Endothelial cell of hepatic sinusoid (primary cell): ENCODE results near the gene NOL12.
"Not testable (repeated sequence)": the region's sequence is repeated elsewhere in the genome, so short reads cannot be mapped to it uniquely, and the experiment has no call there.

Experiments used
- in situ Hi-C: cut with HindIII; loops from 2 replicates; pipeline ENCODE4 v1.10.0; 2017; ENCODE audit warnings: low sequenced_read_pairs

The NOL12 gene

GRCh38 chr22:37686002-37686982 is at the start of gene NOL12:
NOL12 (plus strand) TSS chr22:37686343; CDS start chr22:37686393, 50 bp downstream.
- in situ Hi-C loops, result no loop called here

GRCh38 chr22:37636949-37637273 is 49.2 kb upstream of the NOL12 start:
- in situ Hi-C loops, result no loop called here

DNA sequence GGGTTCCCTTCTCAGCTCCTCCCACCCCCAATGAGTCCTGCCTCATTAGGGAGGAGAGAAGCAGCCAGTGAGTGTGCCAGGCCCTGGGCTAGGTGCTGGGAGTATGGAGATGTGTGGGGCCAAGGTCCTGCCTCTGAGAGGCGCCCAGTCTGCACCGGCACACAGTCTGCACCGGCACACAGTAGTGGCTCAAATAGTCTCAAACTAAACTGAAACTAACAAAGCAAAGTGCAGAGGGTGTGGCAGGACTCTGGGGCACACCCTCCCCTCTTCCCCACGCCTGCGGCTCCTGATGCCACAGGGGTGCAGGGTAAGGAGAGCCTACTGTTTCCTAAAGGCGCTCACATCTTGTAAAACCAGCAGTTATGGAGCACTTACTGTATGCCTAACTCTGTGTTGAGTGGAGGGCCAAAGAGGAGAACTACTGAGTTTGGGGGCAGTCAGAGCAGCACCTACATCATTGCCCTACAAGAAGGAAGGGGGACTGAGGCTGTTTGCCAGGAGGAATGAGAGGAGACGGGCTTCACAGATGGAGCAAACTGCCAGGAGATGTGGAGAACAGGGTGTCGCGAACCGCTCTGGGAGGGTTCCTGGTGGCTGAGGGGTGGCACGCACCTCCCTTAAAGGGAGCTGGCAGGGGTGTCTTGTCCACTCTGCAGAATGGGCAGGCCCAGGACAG is 47.6 kb upstream of the NOL12 start:
- in situ Hi-C loops, result no loop called here

DNA sequence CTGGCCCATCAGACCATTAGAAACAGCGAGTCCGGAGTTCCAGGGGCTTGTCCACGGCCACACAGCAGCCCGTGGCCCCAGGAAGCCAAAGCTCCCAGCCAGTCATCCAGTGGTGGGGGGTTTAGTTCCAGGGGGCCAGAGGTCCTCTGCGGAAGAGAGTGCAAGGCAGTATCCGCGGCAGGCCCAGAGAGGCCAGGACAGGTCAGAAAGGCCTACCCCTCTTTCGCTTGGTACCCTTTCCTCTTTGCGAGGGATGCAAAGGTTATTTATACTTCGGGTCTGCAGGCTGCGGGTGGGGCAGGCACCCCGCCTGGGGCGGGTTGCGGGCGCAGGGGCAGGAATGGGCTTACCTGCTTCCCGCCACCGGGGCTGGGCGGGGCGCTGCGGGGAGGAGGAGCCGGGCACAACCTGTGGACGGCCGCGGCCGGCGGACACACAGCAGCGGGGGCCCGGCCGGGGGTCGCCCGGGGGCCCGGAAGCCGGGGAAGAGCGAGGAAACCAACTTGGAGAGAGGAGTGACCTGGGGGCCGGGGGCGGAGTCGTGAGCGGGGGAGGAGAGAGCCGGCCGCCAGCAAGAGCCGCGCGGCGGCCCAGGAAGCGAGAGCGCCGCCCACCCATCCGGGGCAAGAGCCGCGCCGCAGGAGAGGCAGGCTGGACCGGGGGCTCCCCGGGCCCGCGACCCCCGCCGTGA is 46.9 kb upstream of the NOL12 start, which contains the start of gene SH3BP1:
Gene SH3BP1 (plus strand): TSS at position 600 of the 691 bp plus-strand sequence. CDS start 119 bp downstream, outside the sequence.
- in situ Hi-C loops, result no loop called here

- in situ Hi-C loops, result no loop called here
Observed at GRCh38 chr22:37639771-37640590, 46.2 kb upstream of the NOL12 start.

- in situ Hi-C loops, result no loop called here
Observed at GRCh38 chr22:37640591-37641560, 45.3 kb upstream of the NOL12 start.

DNA sequence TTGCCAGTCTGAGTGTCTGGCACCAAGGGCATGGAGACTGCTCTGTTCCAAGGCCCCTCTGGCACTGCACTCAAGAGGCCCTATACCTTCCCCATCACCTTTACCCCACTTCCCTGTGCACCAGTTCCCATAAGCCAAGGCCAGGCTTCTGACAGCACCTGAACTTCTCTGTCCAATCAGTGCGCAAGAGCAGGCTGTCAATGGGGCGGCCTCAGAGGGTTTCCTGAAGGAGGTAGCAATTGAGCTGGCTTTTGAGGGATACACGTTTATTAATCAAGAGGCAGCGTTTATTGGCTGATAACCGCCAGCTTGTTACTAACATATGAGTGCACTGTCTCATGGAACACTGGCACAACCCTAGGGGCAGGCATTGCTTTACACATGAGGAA is 44.6 kb upstream of the NOL12 start:
- in situ Hi-C loops, result no loop called here

DNA sequence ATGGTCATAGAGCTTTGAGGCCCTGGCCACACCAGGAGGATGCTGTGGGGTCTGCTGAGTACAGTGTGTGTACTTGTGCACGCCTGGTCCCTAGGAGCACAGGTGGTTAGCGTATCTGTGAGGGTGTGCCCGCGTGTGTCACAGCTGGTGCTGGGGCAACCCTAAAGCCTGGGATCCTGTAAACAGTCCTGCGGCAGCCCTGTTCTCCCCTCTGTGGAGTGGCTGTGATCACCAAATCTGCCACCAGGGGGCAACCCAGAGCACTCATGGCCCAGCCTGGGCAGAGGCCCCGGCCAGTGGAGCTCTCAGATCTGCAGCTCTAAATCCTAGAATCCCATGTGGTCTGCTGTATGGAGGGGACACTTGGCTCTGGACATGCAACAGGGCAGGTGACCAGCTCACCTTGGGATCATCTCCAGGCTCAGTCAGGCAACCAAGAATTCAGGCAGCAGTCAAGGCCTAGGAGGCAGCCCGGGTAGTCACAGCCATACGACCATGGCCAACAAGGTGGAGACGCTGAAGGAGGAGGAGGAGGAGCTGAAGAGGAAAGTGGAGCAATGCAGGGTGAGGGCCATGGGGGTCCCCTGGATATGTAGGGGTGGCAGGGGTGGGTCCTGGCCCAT is 42.8 kb upstream of the NOL12 start:
- in situ Hi-C loops, result no loop called here

- in situ Hi-C loops, result no loop called here
Observed at GRCh38 chr22:37647317-37647716, 38.8 kb upstream of the NOL12 start.

DNA sequence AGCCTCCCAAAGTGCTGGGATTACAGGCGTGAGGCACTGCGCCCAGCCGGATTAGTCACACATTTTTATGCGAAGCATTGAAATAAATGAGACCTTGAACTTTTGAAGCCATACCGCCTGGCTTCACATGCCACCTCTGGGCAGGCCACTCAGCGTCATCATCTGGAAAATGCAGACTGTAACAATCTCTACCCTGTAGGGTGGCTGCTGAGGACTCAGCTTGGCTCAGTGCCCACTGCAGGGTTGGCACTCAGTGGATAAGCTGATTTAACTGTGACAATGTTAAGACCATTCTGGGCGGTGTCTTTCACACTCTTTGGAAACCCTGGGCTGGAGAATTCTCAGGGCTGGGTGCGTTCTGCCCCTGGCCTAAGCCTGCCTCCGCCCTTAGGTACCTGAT is 38.2 kb upstream of the NOL12 start:
- in situ Hi-C loops, result no loop called here

GRCh38 chr22:37650463-37651136 is 35.5 kb upstream of the NOL12 start:
- in situ Hi-C loops, result no loop called here

GRCh38 chr22:37654563-37655251 is 31.4 kb upstream of the NOL12 start:
- in situ Hi-C loops, result no loop called here

- in situ Hi-C loops, result no loop called here
Observed at GRCh38 chr22:37655252-37655563, 30.9 kb upstream of the NOL12 start.

- in situ Hi-C loops, result not testable (repeated sequence)
Observed at GRCh38 chr22:37656583-37656982, 29.6 kb upstream of the NOL12 start.

GRCh38 chr22:37657590-37658132 is 28.5 kb upstream of the NOL12 start:
- in situ Hi-C loops, result no loop called here

DNA sequence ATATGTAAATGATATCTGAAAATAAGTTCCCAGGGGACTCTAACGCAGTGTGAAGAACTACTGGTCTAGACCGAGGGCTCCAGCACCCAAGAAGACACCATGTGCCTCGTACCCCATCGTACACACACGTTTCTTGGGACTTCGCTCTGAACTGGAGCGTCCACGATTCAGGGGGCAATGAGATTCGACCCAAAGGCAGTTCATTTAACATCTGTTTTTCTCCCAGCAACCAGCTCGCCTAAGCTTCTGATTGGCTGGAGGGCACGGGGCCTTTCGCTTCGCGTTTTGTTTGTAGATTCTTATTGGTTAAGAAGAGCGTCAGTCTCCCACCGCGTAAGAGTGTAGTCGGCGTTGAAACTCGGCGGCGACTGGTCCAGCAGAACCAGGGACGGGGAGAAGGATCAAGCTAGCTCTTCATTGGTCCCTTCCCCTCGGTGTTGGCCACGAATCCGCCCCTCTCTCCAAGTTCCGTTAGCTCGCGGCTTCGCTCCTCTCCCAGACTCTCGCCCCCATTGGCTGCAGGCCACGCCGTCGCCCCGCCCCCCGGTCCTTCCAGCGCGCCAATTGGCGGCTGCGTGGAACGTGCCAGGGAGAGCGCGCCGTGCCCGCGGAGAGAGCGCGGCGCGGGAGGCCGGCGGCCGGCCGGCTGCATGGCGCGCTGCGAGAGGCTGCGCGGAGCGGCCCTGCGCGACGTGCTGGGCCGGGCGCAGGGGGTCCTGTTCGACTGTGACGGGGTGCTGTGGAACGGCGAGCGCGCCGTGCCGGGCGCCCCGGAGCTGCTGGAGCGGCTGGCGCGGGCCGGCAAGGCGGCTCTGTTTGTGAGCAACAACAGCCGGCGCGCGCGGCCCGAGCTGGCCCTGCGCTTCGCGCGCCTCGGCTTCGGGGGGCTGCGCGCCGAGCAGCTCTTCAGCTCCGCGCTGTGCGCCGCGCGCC is 27.7 kb upstream of the NOL12 start, which contains the start of gene PDXP:
Gene PDXP (plus strand): TSS at position 591 of the 933 bp plus-strand sequence. CDS start 60 bp downstream, at position 651.
- in situ Hi-C loops, result no loop called here
